NCI-H2107 treated with DMSO at 0.1 percent for 48 hours (cell line): Measurements from ENCODE around the gene MSX2.

Experiments
- DNase-seq: peaks from one replicate; lab custom pipeline; 2025; ENCODE audit not compliant: unreplicated experiment; lab: John Stamatoyannopoulos, UW

The MSX2 gene

DNA sequence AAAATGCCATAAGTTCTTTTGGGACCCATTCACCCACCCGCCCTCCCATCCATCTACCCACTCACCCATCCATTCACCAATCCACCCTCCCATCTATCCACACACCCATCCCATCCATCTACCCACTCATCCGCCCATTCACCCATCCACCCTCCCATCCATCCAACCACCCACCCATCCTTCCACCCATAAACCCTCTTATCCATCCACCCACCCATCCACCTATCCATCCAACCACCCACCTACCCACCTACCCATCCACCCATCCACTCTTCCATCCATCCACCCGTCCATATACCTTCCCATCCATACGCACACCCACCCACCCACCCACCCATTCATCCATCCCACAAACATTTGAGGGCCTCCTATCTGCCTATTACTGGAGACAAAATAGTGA is 43.3 kb downstream of the MSX2 start:
- no peak for DNase-seq

DNA sequence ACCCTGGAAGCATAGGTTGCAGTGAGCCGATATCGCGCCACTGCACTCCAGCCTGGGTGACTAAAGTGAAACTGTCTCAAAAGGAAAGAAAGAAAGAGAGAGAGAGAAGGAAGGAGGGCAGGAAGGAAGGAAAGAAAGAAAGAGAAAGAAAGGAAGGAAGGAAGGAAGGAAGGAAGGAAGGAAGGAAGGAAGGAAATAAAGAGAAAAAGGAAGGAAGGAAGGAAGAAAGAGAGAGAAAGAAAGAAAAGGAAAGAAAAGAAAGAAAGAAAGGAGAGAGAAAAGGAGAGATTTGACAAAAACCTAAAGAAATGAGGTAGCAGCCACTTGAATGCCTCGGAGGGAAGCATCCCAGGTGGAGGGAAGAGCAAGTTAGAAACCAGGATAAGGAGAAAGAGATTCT is 44.6 kb downstream of the MSX2 start:
- DNase-seq: no peak

DNA sequence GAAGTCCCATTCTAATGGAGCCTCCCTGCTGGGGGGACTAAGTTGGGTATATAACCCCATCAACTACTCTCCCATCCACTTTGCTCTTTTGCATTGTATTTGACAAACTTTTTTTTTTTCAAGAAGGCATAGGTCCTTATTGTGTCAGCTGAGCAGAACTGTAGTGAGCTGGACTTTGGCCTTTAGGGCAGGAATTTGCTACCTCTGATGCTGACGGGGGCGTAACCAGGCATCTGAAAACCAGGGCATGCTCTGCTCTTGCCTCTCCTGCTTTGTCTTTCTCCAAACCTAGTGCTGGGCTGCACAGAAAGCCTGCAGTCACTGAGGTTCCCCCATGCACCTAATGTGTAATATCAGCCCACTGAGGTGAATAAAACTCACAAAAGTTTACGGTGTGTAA is 49.0 kb downstream of the MSX2 start:
- no peak for DNase-seq

DNA sequence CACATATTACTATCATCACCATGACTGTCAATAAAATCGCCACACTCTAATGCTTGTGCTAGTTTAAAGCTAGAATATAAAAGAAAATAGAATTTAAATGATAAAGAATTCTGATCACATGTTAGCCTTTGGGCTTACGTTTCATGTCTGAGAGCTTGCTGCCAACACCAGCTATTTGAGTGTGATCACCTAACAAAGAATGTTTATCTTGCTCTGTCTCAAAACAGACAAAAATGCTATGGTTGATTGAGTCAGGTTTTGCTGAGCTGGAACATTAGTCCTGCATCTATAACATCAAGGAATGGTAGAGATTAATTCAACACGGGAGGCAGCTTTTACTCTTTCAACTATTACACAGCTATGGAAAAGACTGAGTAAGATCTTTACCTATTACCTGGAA is 50.7 kb downstream of the MSX2 start:
- DNase-seq: no peak

DNA sequence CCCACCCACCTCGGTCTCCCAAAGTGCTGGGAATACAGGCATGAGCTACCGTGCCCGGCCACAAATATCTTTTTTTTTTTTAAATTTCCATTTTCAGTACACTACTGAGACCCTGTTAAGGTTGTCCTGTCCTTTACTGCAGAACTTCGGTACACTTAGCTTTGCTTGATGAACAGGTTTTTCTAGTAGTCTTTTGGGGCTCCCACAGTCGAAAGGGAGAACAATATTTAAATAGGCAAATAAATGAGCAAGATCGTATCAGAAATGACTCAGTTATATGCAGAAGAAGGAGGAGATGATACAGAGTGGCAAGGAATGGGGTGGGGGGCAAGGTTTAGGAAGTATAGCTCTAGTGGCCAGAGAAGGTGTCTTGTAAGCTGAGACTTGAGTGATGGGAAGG is 52.7 kb downstream of the MSX2 start:
- no peak for DNase-seq

DNA sequence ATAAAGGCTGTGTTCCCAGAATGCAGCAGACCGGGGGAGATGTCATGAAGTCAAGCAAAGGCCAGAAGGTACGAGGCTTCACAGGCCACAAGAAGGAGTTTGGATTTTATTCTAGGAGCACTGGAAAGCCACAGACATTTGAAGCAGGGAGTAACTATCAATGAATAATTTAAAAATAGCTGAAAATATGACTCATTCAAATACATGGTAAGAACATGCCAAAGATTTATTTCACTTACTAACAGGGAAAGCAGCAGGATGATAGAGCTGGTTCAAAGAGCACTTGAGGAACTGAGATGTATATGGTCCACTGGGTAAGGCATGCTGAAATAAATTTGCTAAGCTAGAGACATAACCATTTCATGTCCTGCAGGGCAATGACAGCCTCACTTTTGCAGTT is 53.2 kb downstream of the MSX2 start:
- no peak for DNase-seq
